GM21717 (cell line): ENCODE results near the gene RMND5A.
A peak's percentile ranks its signal among the peaks of the same experiment; 100 is the strongest.

Experiments
- ATAC-seq: cut with Tn5 transposase; IDR thresholded peaks from one replicate; pipeline ENCODE4 v1.9.1; 2021; ENCODE audit warnings: mild to moderate bottlenecking, moderate library complexity; ENCODE audit not compliant: unreplicated experiment

The RMND5A gene

GRCh38 chr2:86790134-86790675 is 70.1 kb downstream of the RMND5A start:
- no peak for ATAC-seq

DNA sequence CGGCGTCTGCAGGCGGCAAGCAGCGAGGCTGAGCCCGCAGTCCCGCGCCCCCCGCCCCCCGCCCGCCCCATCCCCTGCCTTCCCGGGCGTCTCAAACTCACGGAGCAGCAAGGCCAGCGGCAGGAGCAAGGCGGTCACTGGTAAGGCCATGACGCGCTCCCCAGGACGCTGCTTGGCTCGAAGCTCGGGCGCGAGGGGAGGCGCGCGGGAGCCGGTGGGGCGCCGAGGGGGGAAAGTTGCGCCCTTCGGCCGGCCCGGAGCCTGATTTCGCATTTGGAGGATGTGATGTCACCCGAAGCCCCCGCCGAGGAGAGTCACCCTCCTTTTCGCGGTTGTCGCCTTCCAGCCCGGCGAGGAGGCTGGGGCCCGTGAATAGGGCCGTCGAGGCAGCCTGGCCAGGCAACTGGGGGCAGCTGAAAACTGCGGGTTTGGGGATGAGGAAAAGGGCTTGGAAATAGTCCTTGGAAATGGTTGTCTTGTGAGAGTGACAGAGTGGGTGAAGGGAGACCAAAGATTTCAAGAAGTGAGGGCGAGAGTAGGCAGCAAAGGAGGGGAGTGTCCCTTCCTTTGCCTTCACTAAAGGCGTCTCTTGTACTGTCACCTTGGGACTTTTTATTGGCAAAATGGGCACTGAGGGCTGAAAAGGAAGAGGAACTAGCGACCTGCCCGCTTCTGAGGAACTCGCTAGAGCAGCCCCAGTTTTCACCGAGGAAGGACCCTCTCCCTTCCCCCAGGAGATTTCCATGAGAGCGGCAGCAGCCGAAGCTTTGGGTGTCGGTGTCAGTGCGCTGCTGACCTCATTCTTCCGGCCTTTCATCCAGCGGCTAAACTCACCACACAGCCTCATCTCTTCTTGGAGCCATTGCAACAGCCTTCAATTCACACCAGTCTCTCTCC is 70.8 kb downstream of the RMND5A start, which contains the start of gene CD8A:
TSS of gene CD8A (minus strand) at position 238 of the 897 bp plus-strand sequence. CDS start at position 150, 88 bp downstream.
- no peak for ATAC-seq

DNA sequence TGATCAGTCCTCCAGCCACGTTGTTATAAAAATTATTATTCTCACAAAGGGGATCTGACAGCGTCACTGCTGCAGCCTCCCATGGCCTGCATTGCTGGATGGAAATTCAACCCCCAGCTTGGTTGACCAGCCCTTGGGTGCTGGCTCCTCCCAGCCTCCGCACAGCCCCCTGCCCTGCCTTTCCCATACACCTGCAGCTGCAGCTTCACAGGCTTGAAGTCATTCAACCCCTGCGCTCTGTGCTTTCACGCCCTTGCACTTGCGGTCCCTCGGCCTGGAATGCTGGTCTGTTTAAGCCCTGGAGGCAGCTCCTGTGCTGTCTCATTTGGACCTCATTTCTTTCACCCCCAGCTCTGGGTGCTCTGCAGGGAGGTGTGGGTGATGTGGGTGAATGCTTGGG is 71.5 kb downstream of the RMND5A start:
- ATAC-seq: no peak

DNA sequence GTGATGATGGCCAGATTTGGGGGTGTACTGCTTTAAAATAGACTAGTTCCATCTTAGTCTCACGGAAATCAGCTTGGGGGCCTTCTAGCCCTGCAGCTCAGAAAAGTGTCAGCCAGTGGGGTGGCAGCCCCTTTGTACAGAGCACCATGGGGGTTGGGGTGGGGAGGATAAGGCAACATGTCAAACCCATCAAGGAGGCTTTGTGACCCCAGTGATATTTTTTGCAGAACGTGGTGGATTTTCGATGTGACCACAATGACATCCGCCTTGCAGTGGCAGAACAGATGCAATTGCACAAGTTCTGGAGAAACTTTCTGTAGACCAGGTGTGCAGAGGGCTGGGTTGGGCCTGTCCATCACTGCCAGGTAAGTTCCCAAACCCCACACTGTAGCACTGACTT is 73.7 kb downstream of the RMND5A start:
- ATAC-seq: no peak

DNA sequence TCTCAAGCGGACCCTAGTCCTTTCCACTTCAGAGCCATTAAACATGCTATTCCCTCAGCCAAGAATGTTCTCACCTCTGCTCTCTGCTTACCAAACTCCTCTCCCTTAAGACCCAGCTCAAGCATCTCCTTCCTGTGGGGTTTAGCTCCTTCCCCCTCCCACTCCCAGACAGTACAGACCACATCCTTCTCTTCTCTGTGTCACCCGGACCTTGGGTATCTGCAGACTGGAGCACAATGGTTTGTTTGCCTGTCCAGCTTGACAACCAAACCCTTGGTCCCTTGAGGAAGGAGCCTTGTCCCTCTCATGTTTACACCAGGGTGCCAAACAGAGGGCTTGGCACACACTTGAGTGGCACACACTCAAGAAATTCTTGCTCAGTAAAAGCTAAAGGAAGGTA is 74.8 kb downstream of the RMND5A start:
- no peak for ATAC-seq

GRCh38 chr2:86800856-86801567 is 80.9 kb downstream of the RMND5A start:
- ATAC-seq: no peak

DNA sequence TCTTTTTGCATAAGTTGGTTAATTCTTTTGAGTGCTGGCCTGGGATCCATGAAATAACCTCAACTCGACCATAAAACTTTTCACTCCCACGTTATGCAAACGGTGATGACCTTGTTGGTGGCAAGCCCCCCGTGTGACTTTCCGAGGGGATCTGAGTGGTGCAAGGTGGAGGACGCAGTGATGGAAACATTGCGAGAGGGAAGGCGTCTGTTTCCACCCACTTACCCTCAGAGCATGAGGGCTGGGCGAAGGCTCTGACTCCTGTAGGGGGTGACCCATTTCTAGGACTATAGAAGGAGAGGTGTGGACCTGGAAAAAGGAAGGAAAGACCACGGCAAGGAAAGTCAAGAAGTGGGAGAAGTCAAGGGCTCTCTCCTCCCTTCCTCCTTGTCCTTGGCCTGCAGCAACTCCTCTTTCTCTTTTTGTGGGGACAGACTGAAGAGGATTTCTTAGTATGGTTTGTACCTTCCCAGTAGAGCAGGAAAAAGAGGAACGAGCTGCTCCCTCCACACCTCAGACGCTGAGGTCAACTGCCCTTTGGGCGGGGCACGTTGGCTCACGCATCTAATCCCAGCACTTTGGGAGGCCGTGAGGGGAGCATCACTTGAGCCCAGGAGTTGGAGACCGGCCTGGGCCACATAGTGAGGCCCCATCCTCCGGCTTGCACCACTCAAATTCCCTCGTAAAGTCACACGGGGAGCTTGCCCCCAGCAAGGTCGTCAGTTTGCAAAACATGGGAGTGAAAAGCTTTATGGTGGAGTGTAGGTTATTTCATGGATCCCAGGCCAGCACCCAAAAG is 86.2 kb downstream of the RMND5A start:
- ATAC-seq: no peak

GRCh38 chr2:86807133-86807467 is 87.0 kb downstream of the RMND5A start:
- ATAC-seq: no peak

DNA sequence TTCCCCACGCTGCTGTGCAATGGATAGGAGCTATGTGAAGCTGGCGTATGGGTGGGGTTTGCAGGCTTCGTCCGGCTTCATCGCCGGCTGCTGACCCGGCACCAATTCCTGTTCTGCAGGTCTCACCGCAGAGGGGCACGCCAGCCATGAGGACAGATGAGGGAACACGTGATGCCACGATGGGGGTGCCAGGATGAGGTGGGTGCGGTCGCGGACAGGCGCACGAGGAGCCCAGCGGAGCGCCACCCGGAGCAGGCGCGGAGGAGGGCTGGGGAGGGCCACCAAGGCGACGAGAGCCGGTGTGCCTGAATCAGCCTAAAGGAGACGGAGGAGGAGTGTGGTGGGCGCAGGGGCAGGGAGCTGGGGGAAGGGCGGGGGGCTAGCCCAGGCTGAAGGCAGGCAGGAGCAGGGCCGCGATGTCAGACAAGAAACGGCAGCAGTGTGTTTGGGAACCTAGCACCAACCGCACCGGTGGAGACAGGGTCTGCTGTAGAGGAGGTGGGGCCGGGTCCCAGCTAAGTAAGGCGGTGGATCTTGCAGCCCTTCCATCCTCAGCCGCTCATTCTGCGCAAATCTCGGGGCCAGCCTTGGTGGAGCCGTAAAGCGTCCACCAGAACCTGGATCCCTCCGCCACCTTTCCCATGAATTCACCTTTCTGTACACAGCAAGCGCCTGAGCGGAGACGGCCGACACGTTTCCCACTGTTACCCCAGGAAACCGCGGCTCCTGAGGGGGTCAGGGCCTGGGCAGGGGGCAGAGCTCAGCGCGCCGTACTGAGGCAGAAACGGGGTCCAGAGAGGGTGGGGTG is 87.6 kb downstream of the RMND5A start:
- no peak for ATAC-seq

GRCh38 chr2:86808315-86809161 is 88.4 kb downstream of the RMND5A start:
- peak; percentile 91 for ATAC-seq

GRCh38 chr2:86809481-86810121 is 89.5 kb downstream of the RMND5A start:
- ATAC-seq: no peak

GRCh38 chr2:86815611-86816010 is 95.5 kb downstream of the RMND5A start:
- ATAC-seq: no peak

DNA sequence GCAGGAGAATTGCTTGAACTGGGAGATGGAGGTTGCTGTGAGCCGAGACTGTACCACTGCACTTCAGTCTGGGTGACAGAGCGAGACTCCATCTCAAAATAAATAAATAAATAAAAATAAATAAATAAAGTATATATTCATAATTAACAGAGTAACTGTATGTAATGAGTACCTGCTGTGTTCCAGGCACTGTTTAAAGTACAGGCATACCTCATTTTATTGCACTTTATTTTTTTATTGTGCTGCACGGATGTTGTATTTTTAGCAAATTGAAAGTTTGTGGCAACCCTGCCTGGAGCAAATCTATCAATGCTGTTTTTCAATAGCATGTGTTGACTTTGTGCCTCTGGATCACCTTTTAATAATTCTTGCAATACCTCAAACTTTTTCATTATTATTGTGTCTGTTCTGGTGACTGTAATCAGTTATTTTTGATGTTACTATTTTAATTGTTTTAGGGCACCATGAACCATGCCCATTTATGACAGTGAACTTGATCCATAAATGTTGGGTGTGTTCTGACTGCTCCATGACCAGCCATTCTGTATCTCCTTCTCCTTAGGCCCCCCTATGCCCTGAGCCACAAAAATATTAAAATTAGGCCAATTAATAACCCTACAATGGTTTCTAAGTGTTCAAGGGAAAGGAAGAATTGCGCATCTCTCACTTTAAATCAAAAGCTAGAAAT is 98.2 kb downstream of the RMND5A start:
- ATAC-seq: no peak

DNA sequence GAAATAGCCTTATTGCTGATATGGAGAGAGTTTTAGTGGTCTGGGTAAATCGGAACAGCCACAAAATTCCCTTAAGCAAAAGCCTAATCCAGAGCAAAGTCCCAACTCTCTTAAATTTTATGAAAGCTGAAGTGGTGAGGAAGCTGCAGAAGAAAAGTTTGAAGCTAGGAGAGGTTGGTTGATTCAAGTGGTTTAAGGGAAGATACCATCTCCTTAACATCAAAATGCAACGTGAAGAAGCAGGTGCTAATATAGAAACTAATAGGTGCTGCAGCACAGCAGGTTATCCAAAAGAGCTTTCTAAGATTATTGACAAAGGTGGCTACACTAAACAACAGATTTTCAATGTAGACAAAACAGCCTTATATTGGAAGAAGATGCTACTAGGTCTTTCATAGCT is 98.9 kb downstream of the RMND5A start:
- no peak for ATAC-seq

GRCh38 chr2:86821306-86821705 is 101.2 kb downstream of the RMND5A start:
- no peak for ATAC-seq

GRCh38 chr2:86821842-86822241 is 101.8 kb downstream of the RMND5A start:
- no peak for ATAC-seq

DNA sequence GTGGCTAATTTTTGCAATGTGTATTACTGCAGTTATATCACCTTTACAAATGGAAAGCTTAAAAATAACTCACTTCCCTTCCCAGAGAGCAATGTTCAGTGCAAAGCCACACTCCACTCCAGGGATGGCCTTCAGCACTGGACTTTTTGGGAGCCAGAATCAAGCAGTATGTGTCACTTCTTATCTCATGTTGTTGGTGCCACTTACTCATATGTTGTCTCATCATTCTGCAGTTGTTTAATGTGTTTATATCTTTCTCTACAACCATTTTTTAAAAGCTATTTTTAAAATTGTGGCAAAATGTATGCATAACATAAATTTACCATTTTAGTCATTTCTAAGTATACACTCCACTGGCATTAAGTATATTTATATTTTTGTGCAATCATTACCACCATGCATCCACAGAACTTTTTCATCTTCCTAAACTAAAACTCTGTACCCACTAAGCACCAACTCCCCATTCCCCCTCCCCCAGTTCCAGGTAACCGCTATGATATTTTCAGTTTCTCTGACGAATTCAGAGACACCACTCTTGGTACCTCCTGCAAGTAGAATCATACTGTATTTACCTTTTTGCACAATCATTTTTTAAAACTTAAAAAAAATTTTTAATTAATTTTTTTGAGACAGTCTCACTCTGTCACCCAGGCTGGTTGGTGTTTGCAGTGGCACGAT is 102.7 kb downstream of the RMND5A start:
- ATAC-seq: no peak
